Neural progenitor cell (in vitro differentiated cells): Measurements from ENCODE around the gene B4GALT5. TPM values are rescaled to one million over a fixed set of nuclear protein-coding genes. Genes with fewer than 3 reads are reported as not detected.
A peak's percentile ranks its signal among the peaks of the same experiment; 100 is the strongest.

ENCODE experiments used
- DNase-seq: peaks from one replicate; pipeline ENCODE4 v3.0.0-alpha.2; 2016; ENCODE audit warnings: low spot score
- H2AFZ ChIP-seq: fragments of 200-600 bp; sonication (generic); replicated peaks from 2 replicates; pipeline ENCODE4 v1.6.1; 2016; ENCODE audit warnings: antibody characterized with exemption
- H3F3A ChIP-seq: fragments of 200-600 bp; sonication (generic); 2 replicates; pipeline ENCODE4 v1.6.1; 2016; ENCODE audit warnings: antibody characterized with exemption, low read depth
- H3K27ac ChIP-seq: fragments of 200-600 bp; sonication (generic); 2 replicates; pipeline ENCODE4 v1.5.1; 2016; ENCODE audit warnings: mild to moderate bottlenecking
- H3K27me3 ChIP-seq: fragments of 200-600 bp; sonication (generic); 2 replicates; pipeline ENCODE4 v1.6.1; 2016; ENCODE audit warnings: mild to moderate bottlenecking, moderate library complexity
- H3K36me3 ChIP-seq: fragments of 200-600 bp; sonication (generic); 2 replicates; pipeline ENCODE4 v1.5.1; 2016
- H3K4me1 ChIP-seq: fragments of 200-600 bp; sonication (generic); 2 replicates; pipeline ENCODE4 v1.6.1; 2016; ENCODE audit warnings: mixed run types
- H3K4me2 ChIP-seq: fragments of 200-600 bp; sonication (generic); 2 replicates; pipeline ENCODE4 v1.6.1; 2016
- H3K4me3 ChIP-seq: fragments of 200-600 bp; sonication (generic); 2 replicates; pipeline ENCODE4 v1.5.1; 2016
- H3K79me2 ChIP-seq: fragments of 200-600 bp; sonication (generic); 2 replicates; pipeline ENCODE4 v1.6.1; 2016; ENCODE audit warnings: low read depth
- H3K9ac ChIP-seq: fragments of 200-600 bp; sonication (generic); 2 replicates; pipeline ENCODE4 v1.6.1; 2016
- H3K9me3 ChIP-seq: fragments of 200-600 bp; sonication (generic); 2 replicates; pipeline ENCODE4 v1.5.1; 2016; ENCODE audit warnings: low read depth
- H4K20me1 ChIP-seq: fragments of 200-600 bp; sonication (generic); 2 replicates; pipeline ENCODE4 v1.6.1; 2016; ENCODE audit warnings: low read depth
- H3K27ac Mint-ChIP-seq: 3 replicates; pipeline ENCODE4 v1.8.0; 2021; ENCODE audit warnings: mixed read lengths
- H3K27me3 Mint-ChIP-seq: 2 replicates; pipeline ENCODE4 v1.8.0; 2022; ENCODE audit warnings: low read depth, mild to moderate bottlenecking, inconsistent platforms, moderate library complexity, mixed read lengths; ENCODE audit not compliant: insufficient read depth
- H3K36me3 Mint-ChIP-seq: 3 replicates; pipeline ENCODE4 v1.8.0; 2021; ENCODE audit warnings: mixed read lengths
- H3K4me1 Mint-ChIP-seq: 3 replicates; pipeline ENCODE4 v1.8.0; 2021; ENCODE audit warnings: mixed read lengths
- H3K4me3 Mint-ChIP-seq: 3 replicates; pipeline ENCODE4 v1.8.0; 2021; ENCODE audit warnings: mild to moderate bottlenecking, moderate library complexity, mixed read lengths
- H3K9me3 Mint-ChIP-seq: 3 replicates; pipeline ENCODE4 v1.8.0; 2020; ENCODE audit warnings: mixed read lengths
- CTCF ChIP-seq: fragments of 200-600 bp; sonication (generic); IDR thresholded peaks from 2 replicates; pipeline ENCODE4 v1.5.1; 2017; ENCODE audit warnings: antibody characterized with exemption, mild to moderate bottlenecking
- EZH2 ChIP-seq: fragments of 200-600 bp; sonication (generic); IDR thresholded peaks from 2 replicates; pipeline ENCODE4 v1.6.1; 2017; ENCODE audit warnings: antibody characterized with exemption, mild to moderate bottlenecking, moderate library complexity
- EZH2phosphoT487 ChIP-seq: fragments of 200-600 bp; sonication (generic); IDR thresholded peaks from 2 replicates; pipeline ENCODE4 v1.6.1; 2017; ENCODE audit warnings: antibody characterized with exemption
- total RNA-seq: library from RNA; depleted of rRNA; stranded (reverse); fragments of >200 nt; gene quantifications from 2 replicates; pipeline ENCODE4 v1.2.3, GENCODE V29; 2015; ENCODE audit warnings: low replicate concordance

Gene B4GALT5
- total RNA-seq, 1 donor from 2014 or later = 60.1 TPM

GRCh38 chr20:49634116-49634515, 79.6 kb downstream of the B4GALT5 start:
- H3K4me2 ChIP-seq = peak overlapping the region; percentile 50
- no peak for TF ChIP-seq CTCF
- no peak for TF ChIP-seq EZH2phosphoT487
- TF ChIP-seq EZH2 = no peak
- H3K36me3 ChIP-seq = peaks cover 9% of the 10 kb centered on the region
- Mint-ChIP-seq H3K27ac (peak overlapping the region; percentile 1), H3K9me3 (peaks cover 7% of the 10 kb centered on the region), H3K36me3 (peaks cover 22% of the 10 kb centered on the region), H3K4me3 (no peak overlapping the region), H3K4me1 (peaks cover 40% of the 10 kb centered on the region), H3K27me3 (peaks cover 9% of the 10 kb centered on the region)
- H3K4me3 ChIP-seq = no peak overlapping the region
- H3K27ac ChIP-seq = peak overlapping the region; percentile 84
- DNase-seq = no peak
- peaks cover 15% of the 10 kb centered on the region for H3K79me2 ChIP-seq
- H4K20me1 ChIP-seq = peaks cover 17% of the 10 kb centered on the region
- H3K9me3 ChIP-seq = no peaks in the 10 kb centered on the region
- peaks cover 22% of the 10 kb centered on the region for H3F3A ChIP-seq
- no peak overlapping the region for H2AFZ ChIP-seq
- H3K27me3 ChIP-seq = no peaks in the 10 kb centered on the region
- H3K4me1 ChIP-seq = peaks cover 31% of the 10 kb centered on the region
- no peak overlapping the region for H3K9ac ChIP-seq

GRCh38 chr20:49633643-49634042, 80.0 kb downstream of the B4GALT5 start:
- DNase-seq = peak; percentile 52
- H3K9ac ChIP-seq = no peak overlapping the region
- H2AFZ ChIP-seq = no peak overlapping the region
- no peak overlapping the region for H3K4me3 ChIP-seq
- peaks cover 4% of the 10 kb centered on the region for H3K36me3 ChIP-seq
- Mint-ChIP-seq H3K4me1 (peaks cover 40% of the 10 kb centered on the region), H3K27me3 (peaks cover 9% of the 10 kb centered on the region), H3K4me3 (no peak overlapping the region), H3K36me3 (peaks cover 22% of the 10 kb centered on the region), H3K9me3 (peaks cover 11% of the 10 kb centered on the region), H3K27ac (peak overlapping the region; percentile 82)
- no peaks in the 10 kb centered on the region for H3K9me3 ChIP-seq
- peaks cover 15% of the 10 kb centered on the region for H3K79me2 ChIP-seq
- peak overlapping the region; percentile 50 for H3K4me2 ChIP-seq
- peak overlapping the region; percentile 84 for H3K27ac ChIP-seq
- peaks cover 31% of the 10 kb centered on the region for H3K4me1 ChIP-seq
- peaks cover 22% of the 10 kb centered on the region for H3F3A ChIP-seq
- no peaks in the 10 kb centered on the region for H3K27me3 ChIP-seq
- TF ChIP-seq EZH2phosphoT487 (no peak), CTCF (no peak), EZH2 (no peak)
- H4K20me1 ChIP-seq = peaks cover 17% of the 10 kb centered on the region

DNA sequence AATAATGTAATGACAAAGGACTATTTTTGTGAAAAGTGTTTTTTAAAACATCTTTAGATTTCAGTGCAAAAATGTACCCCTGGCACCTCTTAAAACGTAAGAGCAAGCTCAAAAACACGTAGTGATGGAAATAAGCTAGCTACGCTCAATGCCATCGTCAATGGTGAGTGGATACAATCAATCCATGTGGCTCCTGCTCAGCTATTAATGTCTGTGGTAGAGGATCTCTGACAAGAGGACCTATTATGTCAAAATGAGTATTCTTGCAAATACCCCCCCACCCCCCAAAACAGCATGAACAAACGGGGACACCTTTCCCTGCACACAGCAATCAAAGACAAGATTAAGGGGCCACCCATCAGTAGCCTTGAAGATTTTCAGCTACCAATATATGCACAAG, 80.7 kb downstream of the B4GALT5 start:
- peaks cover 17% of the 10 kb centered on the region for H4K20me1 ChIP-seq
- H3K4me1 ChIP-seq = peaks cover 31% of the 10 kb centered on the region
- no peak overlapping the region for H3K4me3 ChIP-seq
- TF ChIP-seq EZH2phosphoT487 (no peak), CTCF (no peak), EZH2 (no peak)
- no peaks in the 10 kb centered on the region for H3K36me3 ChIP-seq
- no peak overlapping the region for H3K9ac ChIP-seq
- peaks cover 40% of the 10 kb centered on the region for H3K4me1 Mint-ChIP-seq
- H3K27me3 Mint-ChIP-seq = peaks cover 9% of the 10 kb centered on the region
- peaks cover 13% of the 10 kb centered on the region for H3K9me3 Mint-ChIP-seq
- H3K4me3 Mint-ChIP-seq = no peak overlapping the region
- H3F3A ChIP-seq = peaks cover 19% of the 10 kb centered on the region
- H3K27ac Mint-ChIP-seq = peak overlapping the region; percentile 40
- no peak overlapping the region for H3K27ac ChIP-seq
- H2AFZ ChIP-seq = no peak overlapping the region
- peaks cover 24% of the 10 kb centered on the region for H3K36me3 Mint-ChIP-seq
- DNase-seq = no peak
- H3K9me3 ChIP-seq = no peaks in the 10 kb centered on the region
- no peaks in the 10 kb centered on the region for H3K27me3 ChIP-seq
- H3K4me2 ChIP-seq = no peak overlapping the region
- H3K79me2 ChIP-seq = peaks cover 15% of the 10 kb centered on the region
